OCI-M2 (cell line): Measurements from ENCODE around the gene UXS1.
"Not testable (repeated sequence)": the region's sequence is repeated elsewhere in the genome, so short reads cannot be mapped to it uniquely, and the experiment has no call there.

ENCODE experiments used
- DNase-seq: peaks from one replicate; lab custom pipeline; 2025; ENCODE audit not compliant: unreplicated experiment; lab: John Stamatoyannopoulos, UW

UXS1 gene

DNA sequence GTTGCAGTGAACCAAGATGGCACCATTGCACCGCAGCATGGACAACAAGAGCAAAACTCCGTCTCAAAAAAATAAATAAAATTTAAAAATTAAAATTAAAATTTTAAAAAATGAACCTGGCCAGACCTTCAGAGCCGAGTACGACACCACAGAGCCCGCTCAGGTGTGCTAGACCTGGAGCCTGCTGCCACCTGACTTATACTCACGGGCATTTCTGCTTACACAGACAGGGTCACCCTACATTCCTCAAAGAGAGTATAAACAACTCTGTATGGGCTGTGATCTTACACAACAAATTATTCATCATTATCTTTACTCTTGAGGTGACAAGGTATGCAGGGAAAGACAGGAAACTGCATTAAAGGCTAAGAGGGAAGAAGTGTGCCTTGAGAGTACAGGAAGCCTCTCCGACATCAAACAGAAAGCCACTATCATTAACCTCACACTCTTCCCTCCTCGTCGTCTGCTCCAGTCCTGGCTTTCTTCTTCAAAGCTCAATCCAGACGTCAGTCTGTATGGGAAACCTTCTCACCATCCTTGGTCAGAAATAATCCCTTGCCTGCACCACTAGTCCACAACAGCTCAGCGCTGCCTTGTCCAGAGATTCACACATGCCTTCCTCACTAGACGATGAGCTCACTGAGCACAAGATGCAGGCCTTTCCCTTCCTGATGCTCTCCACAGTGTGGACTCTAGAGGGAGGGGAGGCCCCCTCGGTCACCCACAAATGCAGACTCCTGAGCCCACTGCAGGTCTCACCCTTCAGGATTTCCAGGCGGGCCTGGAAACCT lies 56.2 kb downstream of the UXS1 start:
- DNase-seq: no peak

DNA sequence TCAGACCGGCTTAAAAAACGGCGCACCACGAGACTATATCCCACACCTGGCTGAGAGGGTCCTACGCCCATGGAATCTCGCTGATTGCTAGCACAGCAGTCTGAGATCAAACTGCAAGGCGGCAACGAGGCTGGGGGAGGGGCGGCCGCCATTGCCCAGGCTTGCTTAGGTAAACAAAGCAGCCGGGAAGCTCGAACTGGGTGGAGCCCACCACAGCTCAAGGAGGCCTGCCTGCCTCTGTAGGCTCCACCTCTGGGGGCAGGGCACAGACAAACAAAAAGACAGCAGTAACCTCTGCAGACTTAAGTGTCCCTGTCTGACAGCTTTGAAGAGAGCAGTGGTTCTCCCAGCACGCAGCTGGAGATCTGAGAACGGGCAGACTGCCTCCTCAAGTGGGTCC lies 62.9 kb downstream of the UXS1 start:
- not testable (repeated sequence) for DNase-seq

DNA sequence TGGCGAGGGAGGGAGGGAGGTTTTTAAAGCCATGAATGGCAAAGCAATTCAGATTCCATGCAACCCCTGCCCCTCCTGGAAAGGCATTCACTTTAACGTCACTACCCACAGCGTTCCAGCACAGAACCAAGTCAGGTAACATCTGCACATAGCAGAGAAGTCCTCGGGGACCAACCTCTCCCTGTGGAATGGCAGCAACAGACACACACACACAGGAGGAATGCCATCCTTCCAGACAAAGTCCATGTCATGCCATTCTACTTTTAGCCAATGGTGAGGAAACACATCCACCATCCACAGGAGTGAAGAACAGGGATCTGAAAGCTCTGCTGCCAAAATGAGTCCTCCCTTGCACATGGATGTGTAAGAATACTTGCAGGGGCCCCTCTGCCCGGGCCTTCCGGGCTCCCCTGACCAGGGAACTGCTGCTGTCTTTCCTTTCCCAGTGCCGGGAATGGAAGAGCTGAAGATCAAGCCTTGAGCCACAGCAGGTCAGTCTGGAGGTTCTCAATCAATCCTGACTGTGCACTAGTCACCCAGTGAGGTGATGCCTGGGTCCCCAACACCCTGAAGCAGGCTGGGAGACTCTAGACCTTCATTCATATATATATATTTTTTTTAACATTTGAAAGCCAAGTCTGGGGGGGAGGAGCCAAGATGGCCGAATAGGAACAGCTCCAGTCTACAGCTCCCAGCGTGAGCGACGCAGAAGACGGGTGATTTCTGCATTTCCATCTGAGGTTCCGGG lies 63.7 kb downstream of the UXS1 start:
- no peak for DNase-seq

DNA sequence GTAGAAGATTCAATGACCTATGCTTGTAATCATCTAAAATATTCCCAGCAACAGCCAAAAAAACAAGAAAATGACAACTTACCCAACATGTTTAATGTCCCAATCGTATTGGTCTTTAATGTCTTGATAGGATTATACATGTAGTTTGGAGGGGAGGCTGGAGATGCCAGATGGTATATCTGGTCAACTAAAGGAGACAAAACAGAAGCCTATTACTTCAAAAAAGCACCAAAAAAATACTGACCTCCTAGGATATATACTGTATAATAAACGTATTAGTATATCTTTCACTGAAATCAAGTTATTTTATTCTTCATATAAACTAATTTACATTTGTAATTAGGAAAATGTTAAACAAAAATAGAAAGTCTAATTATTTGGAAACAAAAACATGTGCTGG lies 64.5 kb downstream of the UXS1 start:
- no peak for DNase-seq

DNA sequence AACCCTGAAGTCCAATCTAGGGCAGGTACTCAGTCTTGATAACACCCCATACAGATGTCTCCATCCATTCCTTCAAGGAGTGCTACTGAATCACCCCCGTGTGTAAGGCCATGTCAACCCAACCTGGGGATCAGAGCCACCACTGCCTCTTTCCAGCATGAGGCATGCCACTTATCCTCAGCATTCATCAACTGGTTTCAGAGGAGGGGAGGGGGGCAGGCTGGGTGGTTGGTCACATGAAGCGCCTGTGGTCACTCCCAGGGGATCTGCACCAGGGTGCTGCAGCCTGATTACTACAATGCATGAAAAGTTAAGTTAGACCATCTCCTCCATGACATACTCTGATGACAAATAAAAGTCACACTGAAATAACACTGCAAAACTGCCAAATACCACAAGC lies 65.0 kb downstream of the UXS1 start:
- DNase-seq: no peak

DNA sequence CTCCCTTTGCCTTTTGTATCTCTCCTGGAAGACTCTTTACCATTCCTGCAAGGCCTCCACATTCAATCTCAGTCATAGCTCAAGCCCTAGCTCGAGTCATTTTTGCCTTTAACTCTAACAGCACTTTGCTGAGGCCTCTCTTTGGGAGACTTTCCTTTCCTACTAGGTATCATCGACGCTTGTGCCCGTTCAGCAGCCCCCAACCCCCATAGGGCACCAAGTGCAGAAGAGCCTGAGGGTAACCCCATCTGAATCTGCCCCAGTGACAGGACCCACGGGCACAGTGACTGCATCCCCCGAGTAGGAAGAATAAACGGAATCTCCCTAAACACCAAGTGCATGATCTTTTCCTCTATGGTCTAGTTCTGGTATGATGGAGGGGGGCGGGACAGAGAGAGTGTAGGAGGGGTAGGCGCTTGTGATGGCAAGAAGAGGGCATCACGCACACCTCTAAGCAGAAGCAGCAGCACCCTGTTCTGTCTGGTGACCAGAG lies 66.3 kb downstream of the UXS1 start:
- DNase-seq: no peak

DNA sequence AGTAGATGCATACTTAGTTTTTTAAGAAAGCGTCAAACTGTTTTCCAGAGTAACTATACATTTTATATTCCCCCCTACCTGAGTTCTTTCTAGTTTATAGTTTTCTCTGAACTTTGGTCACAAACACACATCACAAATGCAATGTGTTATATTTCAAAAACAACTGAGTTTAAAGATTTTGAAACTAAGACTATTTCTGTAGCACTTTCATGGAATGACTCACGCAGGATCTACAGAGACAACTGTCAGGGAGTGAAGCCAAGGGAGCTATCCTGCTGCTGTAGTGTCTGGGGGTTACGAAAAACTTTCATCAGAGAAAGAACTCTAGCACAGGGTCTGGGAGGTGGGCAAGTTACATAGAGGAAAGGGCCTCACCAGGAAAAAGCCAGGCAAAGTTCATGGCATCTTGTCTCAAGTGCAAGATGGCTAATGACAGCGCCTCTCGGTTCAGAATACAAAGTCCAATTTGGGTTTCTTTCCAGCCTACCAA lies 66.8 kb downstream of the UXS1 start:
- no peak for DNase-seq

DNA sequence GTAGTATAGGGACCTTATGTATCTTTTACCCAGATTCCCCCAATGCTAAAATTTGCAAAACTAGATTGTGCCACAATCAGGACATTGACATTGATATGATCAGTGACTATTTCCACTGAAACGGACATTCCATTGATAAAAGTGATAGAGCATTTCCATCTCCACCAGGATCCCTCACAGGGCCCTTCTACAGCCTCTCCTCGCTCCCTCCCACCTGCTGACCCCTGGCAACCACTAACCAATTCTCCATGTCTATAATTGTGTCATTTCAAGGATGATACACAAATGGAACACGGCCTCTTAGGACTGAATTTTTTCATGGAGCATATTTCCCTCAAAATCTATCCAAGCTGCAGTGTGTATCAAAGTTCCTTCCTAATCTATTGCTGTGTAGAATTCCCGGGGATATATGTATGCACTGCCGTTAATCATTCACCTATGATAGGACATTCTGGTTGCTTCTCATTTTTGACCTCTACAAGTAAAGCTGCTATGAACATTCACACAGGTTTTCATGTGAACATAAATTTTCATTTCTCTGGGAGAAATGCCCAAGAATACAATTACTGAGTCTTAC lies 67.3 kb downstream of the UXS1 start:
- no peak for DNase-seq

DNA sequence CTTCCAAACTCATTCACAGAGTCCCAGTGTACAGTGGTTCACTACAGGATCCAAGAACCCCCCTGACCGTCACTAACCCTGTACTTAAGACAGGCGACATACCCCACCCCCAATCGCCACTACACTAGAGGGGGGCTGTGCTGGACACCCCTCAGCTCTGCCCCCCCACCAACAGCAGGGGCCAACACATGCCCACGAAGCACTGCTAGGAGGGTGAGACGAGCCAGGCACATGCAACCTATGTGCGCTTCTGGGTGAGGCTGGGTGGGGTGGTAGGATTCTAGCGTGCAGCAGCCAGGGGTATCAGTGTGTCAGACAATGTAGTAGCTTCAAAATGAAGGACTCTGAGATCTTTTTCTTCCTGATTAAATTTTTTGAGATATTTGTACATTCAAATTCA lies 67.8 kb downstream of the UXS1 start:
- DNase-seq: no peak

DNA sequence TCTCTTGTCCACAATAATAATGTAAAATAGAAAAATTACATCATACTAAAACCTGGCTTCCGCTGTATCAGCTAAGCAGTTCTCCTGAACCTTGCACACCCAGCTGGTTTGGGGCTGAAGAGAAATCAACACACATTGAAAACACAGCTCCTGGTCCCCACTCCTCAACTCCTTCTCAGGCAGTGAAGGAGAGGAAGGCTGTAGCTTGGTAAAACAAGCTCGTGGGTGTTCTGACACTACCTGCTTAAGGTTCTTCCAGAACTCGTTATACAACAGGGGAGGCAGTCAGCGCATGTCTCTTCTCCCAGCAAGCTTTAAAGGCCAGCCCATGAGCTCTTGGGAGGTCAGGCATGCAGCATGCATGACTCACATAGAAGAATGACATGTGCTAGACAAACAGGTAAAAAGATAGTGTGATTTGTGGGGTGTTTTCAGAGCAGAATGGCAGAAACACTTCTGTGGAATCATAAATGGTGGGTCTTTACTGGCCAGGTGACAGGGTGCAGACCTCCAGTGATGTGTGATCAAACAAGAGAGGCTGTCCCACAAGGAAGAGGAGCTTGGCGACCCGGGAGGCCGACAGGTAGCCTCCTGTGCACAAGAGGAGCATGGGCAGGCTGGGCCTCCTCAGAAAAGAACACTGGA lies 69.1 kb downstream of the UXS1 start:
- DNase-seq: no peak

DNA sequence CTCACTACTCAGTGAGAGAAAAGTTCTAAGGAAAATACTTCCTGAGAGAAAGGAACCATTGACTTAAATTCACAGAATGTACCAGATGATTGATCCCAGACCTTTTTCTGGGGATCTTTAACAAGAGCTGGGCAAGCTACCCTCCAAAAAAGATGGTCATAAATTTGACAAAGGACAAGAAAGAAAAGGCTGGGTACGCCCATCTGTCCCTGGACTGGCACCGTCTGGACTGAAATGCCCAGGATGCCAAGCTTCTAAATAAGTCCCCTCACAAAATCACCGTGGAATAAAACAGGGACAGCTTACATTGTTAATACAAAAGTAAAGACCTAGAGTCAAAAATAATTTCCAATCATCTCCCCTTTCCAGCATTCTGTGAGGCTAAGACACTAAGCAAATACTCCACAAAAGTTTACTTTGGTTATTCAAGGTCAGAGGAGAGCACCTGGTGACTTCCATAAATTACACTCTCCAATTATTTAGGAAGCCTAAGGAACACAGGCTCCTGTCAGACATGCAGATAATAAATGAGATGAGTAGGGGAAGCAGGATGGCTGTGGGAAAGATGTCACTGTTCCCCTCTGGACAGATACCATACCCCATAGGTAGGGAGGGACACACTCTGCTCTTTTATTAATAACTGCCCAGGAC lies 69.9 kb downstream of the UXS1 start:
- DNase-seq: no peak

DNA sequence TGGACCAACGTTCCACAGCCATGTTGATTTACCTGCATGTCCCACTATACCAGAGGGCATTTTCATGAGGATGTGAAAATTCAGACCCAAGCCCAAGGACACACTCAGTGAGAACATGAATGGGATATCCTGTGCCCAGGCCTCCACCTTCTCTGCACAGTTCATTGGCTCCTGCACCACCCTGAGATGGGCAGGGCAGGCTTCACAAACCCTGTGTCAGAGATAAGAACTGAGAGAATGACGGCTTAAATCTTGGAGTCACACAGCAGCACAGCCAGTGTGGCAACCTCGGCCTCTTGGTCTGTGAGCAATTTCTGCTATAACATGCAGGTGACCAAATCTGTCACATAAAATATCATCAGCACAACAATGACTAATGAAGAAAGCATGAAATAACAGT lies 71.9 kb downstream of the UXS1 start:
- no peak for DNase-seq

DNA sequence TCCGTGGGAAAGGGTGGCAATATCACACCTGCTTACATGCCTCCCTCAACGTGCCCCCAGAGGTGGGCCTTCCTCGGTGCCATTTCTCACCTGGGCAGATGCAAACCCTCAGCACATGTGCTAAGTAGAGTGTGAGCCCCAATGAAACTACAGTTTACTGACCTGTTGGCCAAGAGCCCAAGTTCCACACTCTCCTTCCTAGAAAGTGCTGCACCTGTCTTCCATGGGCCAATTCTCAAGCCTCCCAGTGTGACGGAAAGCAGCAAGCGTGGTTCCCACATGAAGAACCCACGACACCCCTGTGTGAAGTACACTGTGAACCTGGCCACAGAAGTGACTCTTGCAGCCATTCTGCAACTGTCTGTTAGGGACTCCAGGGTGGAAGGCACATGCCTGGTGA lies 73.7 kb downstream of the UXS1 start:
- DNase-seq: no peak

DNA sequence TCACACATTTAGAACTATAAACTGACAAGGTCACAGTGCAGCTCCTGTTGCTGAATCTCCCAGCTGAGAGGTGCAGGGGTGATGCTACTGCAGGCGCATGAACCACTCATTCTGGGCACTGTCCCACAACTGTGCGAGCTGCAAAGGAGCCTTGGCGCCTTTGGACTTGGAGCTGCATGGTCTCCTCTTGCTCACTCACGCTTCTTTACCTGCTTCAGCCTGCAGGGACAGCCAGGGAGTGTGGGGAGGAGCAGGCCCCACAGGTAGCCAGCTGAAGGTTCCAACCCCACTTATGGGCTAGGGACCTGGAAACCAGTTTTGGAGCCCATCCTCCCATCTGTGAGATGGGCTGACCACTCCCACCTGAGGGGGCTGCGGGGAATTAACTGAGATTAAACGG lies 75.0 kb downstream of the UXS1 start:
- no peak for DNase-seq

DNA sequence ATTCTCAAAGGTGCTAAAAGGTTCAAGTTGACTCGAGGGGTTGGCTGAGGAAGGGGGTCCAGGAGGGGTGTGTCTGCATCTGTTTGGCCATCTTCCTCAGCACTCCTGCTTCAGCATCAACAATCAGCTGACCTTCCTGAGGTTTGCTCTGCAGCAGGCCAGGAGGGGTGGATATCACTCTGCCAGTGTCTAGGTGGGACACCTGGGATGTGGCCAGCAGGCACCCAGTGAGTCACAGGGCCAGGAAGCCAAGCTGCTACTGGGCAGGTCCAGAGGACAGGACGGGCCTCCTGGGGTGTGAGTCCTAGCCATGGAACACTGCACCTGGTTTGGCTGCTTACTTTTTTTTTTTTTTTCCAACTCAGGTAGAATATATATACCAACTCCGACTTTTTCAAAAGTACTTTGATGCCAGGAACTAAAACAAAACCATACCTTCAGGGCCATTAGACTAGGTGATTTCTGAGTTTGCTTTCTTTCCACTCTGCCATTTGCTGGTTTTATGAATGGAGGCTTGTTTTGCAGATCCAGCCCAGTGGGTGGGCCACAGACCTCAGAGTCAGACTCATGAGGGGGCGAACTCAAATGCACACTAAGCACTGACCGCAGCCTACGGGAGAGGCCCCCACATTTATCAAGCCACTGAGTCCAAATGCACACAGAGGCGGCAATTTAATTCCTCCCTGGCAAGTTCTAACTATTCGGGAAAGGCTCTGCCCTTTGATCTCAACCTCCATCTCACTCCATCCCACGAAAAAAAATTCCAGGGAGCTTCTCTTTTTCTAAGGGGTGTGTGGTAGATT lies 76.0 kb downstream of the UXS1 start:
- DNase-seq: no peak

DNA sequence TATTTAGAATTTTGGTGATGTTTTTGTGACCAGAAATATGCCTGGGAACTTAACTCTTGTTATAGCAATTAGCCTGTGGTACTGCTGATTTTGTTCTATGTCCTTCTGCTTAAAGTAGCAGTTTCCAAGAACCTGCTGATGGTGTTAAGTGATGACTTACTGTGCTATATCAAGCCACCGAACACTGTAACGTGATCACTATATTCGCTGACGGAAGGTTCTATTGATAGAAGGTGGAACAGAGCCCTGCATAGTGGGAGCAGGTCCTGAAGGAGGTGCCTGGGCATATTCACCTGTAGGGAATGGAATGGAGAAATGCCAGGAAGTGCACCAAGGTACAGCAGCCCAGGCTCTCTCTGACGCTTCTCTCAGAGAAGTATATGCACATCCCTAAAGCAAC lies 76.8 kb downstream of the UXS1 start:
- no peak for DNase-seq

DNA sequence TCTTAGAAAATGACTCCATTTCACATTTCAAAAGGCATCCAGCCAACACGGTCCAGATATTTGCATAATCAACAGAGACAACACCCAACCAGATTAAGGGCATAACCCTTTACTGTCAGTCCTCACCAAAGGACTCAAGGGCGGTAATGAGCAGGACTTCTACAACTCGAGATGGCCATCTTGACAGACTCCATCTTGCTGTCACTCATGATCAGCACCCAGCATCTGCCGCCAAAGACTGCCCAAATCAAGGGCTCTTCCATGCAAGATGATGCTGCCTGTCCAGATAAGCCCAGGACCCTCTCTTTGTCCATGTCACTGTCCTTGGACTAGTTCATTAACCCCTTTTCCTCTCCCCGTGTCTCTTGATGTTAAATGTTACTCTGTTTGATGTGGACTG lies 77.9 kb downstream of the UXS1 start:
- no peak for DNase-seq

DNA sequence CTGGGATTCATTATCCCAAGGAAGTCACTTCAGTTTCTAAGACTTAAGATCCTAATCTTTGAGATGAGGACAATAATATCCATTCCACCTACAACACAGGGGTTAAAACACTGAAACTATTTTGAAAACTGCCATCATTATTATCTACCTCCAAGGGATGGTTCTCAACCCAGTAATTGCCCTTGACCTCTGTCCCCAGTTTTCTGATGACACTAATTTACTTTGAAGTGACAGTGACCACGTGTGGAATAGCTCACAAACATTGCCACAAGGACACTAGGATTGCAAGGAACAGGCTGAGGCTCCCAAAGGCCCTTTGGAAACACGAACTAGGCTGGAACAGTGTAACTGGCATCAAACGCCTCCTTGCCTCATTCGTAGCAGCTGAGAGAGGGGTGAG lies 78.4 kb downstream of the UXS1 start:
- no peak for DNase-seq

DNA sequence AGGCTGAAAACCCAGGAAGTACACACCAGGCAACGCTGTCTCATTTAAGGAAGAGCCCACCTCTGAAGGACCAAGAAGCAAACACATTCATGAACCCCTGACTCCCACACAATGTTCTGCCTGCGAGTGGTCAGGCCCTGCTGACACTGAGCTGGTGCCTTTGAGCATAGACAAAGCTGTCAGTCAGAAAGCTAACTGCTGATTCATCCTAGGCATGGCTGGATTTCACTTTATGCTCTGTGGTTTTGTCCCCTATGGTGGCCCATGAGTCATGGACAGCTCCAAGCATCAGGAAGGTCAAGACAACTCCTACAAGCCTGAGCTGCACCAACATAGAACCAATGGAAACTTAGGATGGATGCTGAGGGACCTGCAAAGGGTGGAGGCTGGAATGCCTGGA lies 78.9 kb downstream of the UXS1 start:
- no peak for DNase-seq

DNA sequence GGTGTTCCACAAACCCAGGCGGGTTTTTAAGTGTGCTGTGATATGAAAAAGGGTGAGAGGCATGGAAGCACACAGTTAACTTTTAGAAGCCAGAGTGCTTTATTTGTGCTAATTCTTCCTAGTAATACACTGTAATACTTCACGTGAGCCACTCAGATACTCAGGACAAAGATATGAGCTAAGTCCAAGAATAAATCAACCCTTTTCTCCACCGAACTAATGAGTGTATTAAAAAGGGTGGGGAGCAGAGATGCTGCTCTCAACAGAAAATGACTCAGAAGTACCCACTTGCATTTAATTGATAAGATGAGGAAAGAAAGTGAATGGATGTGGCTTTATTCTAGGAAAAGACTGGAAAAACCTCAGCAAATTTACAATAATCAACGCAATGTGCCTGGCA lies 79.9 kb downstream of the UXS1 start:
- no peak for DNase-seq
